ENCODE data around the gene TMEM9B.

GRCh38 chr11:8930456-8931175 lies 33.6 kb downstream of the TMEM9B start:
- TF ChIP-seq CTCF (IDR thresholded peaks at IDR 0.05), result no peak
- no peak for TF ChIP-seq POLR2AphosphoS5 (IDR thresholded peaks at IDR 0.05; ENCODE audit: insufficient read depth in 1 of 2, low read depth in 1 of 2)
